Fibroblast of skin of abdomen (primary cell): ENCODE results near the gene NPHP4.

ENCODE experiments used
- DNase-seq: peaks from one replicate; pipeline ENCODE4 v3.0.0-alpha.2; 2013

The NPHP4 gene

GRCh38 chr1:6003568-6004411, 11.6 kb upstream of the NPHP4 start:
- DNase-seq: no peak

DNA sequence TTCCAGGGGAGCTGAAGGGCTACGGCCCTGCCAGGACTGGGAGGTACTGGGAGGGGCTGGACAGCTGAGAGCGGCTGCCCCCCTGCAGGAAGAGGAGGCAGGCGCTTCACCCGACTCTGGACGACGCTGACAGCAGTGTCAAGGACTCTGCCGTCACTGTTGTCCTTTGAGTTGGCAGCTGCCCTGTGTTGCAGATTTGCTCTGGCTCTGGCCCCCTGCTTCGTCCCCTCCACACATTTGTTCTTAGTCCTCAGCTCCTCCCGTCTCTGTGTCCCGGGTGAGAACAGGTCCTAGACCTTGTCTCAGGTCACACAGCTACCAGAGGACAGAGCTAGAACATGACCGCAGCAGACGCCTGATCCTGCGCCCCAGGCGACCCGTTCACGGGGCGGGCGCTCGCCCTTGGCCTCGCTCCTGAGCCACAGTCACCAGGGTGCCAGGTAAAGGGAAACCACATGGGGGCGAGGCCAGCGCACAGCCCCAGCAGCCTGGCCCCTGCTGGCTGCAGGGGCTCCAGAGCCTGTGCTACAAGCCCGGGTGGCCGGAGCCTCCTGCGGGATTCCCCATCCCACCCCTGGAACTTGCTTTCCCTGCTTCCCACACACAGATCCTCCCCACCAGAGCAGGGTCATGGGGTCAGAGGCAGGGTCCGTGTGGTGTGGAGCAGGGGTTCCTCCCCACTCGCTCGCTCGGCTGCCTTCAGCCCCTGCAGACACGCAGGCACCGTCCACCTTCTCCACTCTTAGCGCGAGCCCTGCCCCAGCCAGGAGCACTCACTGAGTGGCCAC, 10.7 kb upstream of the NPHP4 start:
- DNase-seq: no peak

DNA sequence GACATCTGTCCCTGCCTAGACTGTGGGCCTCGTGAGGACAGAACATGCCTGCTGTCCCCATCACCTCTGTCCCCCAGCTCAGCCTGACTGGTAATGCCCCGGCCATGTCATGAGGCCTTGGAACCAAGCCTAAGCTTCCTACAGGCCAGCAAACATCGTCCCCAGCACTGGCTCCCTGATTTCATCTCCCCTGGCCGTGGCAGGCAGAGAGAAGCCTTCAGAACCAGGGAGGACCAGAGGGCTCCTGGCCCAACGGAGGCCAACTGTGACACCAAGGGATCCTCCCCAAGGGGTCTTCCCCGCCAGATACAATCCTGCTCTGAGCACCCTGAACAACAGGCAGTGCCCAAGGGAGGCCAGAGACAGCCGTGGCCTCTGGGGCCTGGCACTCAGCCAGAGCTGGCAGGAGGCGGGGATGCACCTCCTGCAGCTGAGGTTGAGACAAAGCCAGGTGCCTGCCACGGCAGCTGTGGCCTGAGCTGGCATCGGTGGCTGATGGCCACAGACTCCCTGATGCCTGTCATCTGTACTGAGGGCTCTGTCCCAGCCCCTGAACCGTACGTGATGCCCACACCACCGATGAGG, 9.9 kb upstream of the NPHP4 start:
- DNase-seq: no peak

DNA sequence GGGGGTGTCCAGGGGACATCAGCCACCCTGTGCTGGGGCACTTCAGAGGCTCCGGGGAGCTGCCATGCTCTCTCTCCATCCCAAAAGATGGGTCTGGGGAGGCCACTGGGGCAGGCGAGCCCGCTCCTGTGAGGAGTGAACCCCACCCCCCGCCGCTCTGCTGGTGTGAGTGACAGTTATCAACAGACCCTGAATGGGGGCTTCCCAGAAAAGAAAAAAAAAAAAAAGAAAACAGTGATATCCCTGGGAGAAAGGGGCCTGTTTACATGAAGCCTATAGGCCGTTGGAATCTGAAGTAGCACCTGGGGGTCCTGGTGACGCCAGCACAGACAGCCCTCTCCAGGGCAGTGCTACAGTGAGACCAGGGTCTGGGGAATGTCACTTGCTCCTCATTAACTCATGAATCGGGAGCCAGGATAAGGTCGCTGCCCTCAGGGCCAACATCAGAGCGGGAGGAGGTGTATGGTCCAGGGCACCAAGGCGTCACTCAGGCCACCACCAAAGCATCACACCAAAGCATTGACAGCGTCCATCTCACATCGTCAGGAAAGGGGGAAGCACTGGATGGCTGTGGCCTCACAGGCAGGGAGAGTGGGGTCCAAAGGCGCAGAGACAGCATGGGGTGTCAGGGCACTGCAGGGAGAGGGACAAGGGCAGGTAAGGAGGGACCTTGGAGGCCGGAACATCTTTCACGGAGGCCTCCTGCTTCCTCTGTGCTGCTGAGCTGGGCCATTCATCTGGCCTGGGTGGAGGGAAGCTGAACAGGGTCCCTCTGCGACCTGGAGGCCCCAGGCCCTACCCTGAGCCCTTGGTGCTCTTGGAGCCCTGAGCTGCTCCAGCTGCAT, 8.4 kb upstream of the NPHP4 start:
- no peak for DNase-seq

GRCh38 chr1:5999711-6000443, 7.7 kb upstream of the NPHP4 start:
- no peak for DNase-seq

- no peak for DNase-seq
These were observed 6.7 kb upstream of the NPHP4 start for GRCh38 chr1:5998906-5999301.

DNA sequence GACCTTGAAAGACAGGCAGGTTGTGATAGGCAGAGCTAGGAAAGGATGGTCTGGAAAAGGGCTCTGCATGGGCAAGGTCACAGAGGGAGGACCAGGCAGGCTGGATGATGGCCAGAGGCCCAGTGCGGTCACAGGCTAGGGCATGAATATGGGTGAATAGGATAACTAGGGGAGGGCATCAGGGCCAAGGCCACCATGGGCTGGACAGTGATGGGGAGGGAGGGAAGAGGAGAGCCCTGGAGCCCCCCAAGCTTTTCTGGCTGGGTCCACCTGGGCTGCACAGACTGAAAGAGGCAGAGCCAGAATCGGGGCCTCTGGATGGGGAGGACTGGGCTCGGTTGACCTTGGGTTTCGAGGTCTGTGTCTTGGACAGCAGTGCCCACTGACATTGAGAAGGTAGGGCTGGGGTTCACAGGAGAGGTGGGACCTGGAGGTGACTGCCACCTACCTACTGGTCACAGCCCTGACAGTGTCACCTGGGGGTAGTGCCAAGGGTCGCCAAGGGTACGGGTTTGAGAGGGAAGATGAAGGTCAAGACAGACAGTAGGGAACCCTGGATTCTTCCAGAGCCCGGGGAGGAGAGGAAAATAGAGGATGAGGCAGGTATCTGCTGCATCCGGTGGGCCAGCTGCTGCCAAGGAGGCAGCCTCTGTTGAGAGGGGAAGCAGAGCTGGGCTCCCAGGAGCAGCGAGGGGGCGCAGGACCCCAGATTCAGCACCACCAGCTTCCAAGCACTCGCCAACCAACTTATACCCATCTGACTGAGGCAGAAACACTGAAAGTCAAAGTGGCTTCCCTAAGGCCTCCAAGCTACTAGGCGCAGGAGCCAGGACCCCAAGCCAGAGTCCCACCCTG, 6.1 kb upstream of the NPHP4 start:
- DNase-seq: no peak

GRCh38 chr1:5997316-5997715, 5.1 kb upstream of the NPHP4 start:
- DNase-seq: no peak

DNA sequence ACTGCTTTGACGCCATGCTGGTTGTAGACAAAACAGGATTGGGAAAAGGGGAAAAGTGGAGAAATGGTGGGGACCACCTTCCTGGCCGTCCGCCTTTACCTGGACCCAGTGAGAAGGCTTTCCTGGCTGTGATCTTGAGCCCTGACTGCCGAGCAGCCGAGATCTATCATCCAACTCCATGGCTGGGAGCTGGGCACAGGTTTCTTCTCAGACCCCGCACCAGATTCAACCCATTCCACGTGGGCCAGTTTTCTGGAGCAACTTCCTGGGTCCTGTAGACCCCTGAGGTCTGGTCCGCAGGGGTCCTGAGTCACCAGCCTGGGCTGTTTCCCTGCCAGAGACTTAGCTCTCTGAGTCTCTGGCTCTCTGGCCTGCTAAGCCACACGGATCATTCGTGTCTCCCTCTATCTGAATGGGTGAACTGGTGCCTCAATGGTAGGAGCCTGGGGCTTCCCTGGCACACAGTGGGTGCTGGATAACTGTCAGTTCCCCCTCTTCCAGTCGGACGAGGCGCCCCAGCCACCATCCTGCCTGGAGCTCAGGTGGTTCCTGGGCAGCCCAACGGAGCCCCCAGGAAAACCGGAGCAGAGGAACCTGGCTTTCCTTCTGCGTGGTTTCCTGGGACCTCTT, 4.5 kb upstream of the NPHP4 start:
- DNase-seq: no peak

DNA sequence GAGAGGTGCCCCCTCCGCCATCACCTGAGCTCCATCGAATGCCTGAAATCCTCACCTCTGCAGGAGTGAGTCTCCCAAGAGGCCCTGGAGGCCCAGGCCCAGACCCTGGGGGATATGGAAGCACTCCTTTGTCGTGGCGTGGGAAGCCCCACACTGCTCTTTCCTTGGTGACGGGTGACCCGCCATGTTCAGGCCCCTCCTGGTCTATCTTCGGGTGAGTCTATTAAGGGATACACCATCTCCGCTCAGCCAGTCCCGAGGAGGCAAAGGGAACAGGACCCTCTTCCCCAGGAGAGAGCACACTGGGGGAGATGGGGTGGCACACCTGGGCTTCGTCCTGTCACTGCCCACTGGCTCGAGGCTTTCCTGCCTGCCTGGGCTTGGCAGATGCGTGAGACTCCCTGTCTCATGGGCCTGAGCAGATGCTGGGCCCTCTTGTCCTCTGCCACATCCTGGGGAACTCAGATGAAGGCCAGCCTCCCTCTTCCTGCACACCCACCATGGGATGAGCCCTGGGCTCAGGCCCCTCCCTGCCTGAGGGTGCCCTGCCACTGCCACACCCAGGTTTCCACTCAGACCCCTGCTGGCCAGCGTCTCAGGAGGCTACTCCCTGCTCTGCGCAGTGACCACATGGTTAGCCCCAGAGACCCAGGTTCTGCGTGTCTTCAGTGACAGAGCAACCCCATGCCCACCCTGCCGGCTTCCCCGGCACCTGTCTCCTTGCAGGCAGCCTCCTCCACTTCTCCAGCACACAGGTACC, 3.8 kb upstream of the NPHP4 start:
- no peak for DNase-seq

DNA sequence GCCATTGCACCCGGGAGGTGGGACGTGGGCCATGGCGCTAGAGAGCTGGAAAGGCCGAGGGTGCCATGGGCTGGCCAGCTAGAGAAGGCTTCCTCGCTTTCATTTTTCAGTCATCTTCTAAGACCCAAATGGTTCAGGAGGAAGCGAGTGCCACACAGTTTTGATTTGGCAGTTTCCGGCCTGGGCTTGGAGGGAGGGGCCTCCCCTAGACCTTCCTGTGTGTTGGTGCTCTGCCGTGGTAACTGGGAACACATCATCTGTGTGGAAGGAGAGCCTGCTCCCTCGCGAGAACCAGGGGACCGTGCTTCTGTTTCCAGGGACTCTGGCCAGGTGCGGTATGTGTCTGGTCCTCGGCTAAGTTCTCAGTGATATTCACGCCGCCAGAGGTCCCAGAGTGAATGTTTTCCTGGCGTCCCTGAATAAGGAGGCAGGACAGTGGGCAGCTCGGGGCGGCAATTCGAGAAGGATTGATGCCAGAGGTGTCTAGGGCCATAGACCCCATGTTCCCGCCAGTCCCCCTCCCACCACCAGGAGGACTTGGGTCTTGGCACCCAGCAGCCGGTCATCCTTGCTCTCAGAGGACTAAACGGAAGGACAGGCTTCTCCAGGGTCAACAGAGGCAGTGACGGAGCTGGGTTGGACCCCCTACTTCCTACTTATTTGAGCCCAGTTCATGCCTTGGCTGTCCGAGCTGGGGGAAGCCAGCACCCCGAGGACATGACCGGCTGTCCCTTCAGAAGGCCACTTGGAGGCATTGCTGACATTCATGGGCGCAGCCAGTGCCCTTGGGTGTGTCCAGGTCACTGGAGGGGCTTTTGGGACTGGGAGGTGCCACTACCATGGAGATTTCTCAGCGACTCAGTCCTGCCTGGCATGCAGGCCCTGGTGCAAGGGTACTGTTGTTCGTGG, 2.7 kb upstream of the NPHP4 start:
- DNase-seq: no peak

DNA sequence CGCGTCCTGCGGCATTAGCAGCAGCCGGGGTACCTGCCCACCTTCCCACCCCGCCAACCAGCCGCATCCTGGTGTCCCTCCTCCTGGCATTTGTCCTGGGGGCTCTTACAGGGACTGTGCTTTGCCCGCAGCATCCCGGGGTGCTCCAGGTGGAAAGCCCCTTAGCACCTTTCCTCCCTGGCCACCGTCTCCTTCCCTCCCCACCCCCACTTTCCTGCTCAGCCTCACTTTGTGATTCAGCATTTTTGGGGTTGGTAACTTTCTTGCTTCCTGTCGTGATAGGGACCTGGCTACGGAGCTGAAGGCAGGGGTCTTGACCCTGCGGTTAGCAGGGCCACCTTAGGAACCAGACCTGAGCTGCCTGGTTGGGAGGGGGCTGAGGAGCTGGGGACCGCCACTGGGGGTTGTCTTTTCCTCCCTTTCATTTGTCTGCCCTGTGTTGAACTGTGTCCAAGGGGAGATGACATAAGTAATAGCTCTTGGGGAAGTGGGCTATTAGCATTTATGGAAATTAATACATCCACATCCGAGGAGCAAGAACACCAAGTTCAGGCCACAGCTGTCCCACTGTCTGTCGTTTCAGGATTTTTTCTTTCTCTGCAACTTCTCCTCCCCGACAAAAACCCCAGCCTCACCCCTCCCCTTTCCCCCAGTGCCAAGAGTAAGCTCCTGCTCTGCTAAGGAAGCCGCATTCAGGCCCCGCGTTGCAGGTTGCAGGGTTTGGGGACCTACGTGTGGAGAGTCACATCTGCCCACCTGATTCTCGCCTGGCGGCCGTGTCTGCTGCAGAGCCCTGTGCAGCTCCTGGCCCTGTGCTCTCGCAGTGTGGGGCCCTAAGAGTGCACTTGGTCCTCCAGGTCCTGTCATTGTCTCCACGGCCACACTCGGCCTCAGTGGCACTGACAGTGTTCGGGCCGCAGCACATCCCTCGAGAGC, 1.6 kb upstream of the NPHP4 start:
- no peak for DNase-seq

DNA sequence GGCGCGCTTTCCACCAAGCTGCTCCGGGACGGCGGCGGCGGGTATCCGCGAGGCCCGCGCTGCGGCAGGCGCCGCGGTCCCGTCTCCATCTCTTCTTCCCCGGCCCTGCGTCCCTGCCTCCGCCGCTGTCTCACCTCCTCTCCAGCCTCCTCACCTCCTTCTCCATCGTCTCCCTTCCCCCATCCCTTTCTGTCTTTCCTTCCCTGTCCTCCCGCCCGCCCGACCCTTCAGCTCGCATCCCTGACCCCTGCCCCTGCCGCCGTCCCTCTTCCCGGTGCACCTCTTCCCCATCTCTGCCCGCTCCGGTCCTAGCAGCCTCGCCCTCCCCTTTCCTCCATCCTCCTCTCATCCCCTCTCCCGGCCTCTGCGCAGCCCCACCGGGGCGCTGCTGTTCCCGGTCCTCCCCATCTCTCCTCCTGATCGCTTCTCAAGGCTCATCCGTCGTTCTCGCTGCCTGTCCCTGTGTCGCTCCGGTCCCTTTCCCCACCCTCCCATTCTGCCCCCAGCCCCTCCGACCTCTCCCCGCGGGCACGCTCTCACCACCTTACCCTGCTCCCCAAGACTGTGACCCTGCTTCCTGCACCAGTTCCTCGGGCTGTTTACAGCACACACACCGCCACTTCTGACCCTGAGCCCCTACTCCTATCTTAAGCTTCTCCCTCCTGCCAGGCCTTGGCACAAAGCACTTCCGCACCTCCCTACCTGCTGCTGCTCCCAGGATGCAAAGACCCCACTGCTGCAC, 760 bp upstream of the NPHP4 start:
- DNase-seq: no peak

DNA sequence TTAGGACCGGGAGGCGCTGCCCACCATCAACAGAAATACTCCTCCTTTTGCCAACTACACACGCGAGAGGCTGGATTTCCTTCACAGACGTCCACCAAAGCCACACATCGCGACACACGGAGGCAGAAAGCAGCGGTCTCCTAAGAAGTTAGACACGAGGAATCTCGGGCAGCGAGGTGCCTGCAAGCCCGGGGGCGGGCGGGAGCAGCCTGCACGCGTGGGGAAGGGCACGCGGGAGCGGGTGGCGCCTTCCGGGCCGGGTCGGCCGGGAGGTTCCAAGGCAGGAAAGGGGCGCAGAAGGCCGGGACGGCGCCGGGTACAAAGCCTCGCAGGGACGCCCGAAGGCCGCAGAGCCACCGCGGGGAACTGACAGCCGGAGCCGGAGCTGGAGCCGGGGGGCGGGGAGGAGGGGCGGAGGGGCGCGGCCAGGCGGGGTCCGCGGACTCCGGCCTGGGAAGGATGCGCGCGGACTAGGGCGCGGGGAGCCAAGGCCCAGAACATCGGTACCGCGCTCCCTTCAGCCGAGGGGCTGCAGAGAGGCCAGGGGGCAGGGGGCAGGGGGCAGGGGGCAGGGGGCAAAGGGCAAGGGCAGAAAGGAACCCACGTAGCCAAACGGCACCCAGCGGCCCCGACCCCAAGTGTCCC, 722 bp downstream of the NPHP4 start:
- DNase-seq: no peak

DNA sequence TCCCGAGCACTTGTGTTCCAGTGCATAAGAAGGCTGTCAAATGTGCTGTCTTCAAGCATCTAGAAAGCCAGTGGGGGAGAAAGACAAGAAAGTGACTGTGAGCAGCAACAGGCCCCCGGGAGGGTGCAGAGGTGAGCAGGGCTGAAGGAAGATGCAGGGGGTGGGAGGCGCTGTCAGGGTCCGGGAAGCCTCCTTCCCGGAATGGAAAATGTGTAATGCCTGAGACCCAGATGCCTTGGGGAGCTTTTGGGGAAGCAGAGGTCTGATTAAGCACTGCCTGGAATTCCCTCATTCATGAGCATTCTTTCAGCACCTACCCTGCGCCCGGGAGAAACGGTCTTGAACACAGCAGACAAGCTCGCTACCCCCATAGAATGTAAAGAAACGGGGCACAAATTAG, 1.3 kb downstream of the NPHP4 start:
- DNase-seq: peak; percentile 18

DNA sequence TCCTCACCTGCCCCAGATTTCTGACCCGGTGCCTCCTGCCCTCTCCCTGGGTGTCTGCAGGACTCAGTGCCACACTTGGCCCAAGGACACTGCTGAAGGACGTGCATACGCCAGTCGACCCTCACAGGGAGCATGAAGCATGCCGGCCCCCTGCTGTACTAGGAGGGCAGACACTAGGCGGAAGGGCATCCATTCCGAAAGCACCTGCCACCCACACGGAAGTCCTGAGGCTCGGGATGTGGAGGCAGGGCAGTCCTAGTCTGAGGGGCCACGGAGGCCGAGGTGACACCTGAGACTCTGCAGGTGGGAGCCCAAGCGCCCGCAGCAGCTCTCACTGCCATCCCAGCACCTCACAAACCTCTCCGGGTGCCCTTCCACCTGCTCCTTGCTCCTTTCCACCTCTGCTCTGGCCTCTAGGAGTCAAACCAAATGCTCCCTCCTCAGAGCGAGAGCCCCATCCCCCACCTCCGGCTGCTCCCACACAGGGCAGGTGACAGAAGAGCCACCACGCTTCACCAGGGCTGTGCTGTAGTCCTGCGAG, 2.4 kb downstream of the NPHP4 start:
- DNase-seq: no peak
